Melanocyte of skin (primary cell): Measurements from ENCODE around the gene SPATA18. TPM values are rescaled to one million over a fixed set of nuclear protein-coding genes. Genes with fewer than 3 reads are reported as not detected.

Experiments used
- total RNA-seq, 2 donors: library from RNA; depleted of rRNA; stranded (reverse); fragments of >200 nt; gene quantifications; 2 replicates each; pipeline ENCODE4 v1.2.3, GENCODE V29; 2012

Gene SPATA18
- total RNA-seq, result 10 to 100 TPM in 1 of 2 donors, 1 to 10 TPM in 1; 7.7 to 10.7 TPM

GRCh38 chr4:52051213-52051614, at the start of gene SPATA18:
Gene SPATA18 (plus strand): TSS chr4:52051304. CDS start chr4:52051705, 401 bp downstream.

DNA sequence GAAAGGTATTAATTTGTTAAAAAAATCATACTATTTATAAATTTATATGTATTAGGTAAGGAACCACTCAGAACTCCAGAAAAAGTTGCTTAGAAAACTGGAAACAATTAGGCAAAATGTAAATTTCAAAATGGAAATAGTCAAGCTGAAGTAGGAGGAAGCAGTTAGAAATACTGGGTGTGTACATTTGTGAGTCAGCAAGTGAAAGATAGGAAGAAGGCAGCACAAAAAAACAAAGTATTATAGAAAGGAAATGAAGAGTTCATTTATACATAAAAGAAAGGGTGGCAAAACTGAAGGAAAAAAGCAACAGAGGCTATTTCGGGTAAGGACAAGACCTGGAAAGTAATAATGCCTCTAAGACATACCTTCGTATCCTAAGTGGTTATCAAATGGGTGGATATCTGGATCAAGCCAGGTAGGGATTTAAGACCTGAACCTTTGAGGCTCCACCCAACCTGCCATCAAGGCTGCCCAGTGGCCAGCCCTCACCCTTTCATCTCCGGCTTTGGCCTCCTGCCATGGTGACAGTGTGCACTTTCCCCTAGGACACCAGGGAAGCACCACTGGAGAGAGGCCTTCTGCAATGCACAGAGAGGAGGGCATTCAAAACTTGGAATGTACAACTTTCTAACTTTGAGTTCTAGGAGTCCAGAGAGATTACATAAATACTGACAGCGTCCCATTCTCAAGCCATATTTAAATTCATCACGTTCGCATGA, 31.0 kb upstream of the SPATA18 start, which contains the start of gene LRRC66:
Gene LRRC66, minus strand, starts transcription at position 428 of the 722 bp plus-strand sequence. CDS start 2,750 bp downstream, outside the sequence.

DNA sequence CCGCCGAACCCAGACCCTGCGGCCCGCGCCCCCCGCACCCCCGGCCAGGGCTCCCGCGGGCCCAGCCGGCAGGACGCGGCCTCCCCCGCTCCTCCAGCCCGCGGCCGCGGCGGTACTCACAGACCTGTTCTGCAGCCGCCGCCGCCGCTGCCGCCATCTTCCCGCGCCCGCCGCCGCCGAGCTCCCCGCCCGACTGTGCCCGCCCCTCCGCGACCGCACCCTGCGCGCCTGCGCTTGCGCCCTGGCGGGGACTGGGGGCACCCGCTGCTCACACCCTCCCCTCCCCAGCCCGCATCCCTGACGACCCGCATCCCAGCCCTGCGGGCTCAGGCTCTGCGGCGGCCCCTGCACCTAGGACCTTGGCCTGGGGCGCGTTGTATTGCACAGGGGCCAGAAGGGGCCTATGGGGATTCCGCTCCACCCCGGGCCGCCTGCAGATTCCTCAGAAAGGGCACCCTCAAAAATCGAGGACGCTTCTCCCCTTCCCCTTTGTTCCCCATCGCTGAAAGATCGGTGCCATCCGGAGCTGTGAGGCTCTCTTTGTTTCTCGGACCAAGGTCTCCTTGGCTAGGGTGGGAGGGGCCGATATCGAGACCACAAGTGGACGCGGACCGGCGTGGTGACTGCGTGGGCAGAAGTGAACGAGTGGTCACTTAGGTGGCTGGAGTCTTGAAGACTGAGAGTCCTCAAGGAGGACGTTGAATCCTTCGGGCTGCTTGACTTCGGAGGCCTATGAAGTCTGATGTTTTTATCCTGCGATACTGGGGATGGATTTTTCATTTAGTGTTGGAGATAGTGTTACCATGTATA, 12.8 kb upstream of the SPATA18 start, which contains the start of gene SGCB:
Gene SGCB, minus strand, starts transcription at position 197 of the 810 bp plus-strand sequence. Its CDS starts 40 bp downstream, at position 157.

Other genes with a start within 250 kb of the SPATA18 start
- 10 to 100 TPM; 34.8 to 42.3 TPM for gene DCUN1D4, start 208.2 kb upstream of the SPATA18 start, total RNA-seq
- gene LRRC66, start 30.9 kb upstream of the SPATA18 start, total RNA-seq, result under 1 TPM; under 0.01 to 0.34 TPM
- gene SGCB, start 13.0 kb upstream of the SPATA18 start, total RNA-seq, result 10 to 100 TPM; 18.3 to 20.0 TPM